CD4-positive, CD25-positive, alpha-beta regulatory T cell (primary cell): ENCODE data around the gene ZBTB33. TPM values are rescaled to one million over a fixed set of nuclear protein-coding genes. Genes with fewer than 3 reads are reported as not detected.

Experiments used
- ATAC-seq, 2 donors: fragments of 150-1000 bp; cut with Tn5 transposase; one replicate each; pipeline ENCODE4 v1.10.0; 2021; ENCODE audit warnings: low read depth in 2 of 2, moderate number of reproducible peaks in 2 of 2, moderate library complexity in 1 of 2
- DNase-seq, 3 donors: peaks; one replicate each; pipeline versions ENCODE4 v3.0.0 to v3.0.0-alpha.2; 2012 to 2022; ENCODE audit warnings: mixed read lengths in 1 of 3
- H3K27ac ChIP-seq: one replicate; pipeline ENCODE4 v1.7.0; 2013; ENCODE audit warnings: mild to moderate bottlenecking, low read length; ENCODE audit not compliant: insufficient read depth, poor library complexity, severe bottlenecking
- H3K27me3 ChIP-seq: one replicate; pipeline ENCODE4 v1.7.0; 2013; ENCODE audit warnings: low read length; ENCODE audit not compliant: control insufficient read depth, insufficient read depth
- H3K36me3 ChIP-seq: one replicate; pipeline ENCODE4 v1.7.0; 2013; ENCODE audit warnings: mild to moderate bottlenecking, low read length, moderate library complexity; ENCODE audit not compliant: control insufficient read depth, insufficient read depth
- H3K4me1 ChIP-seq: 2 replicates; pipeline ENCODE4 v1.7.0; 2013; ENCODE audit warnings: mild to moderate bottlenecking, low read length; ENCODE audit not compliant: insufficient read depth, control insufficient read depth, poor library complexity, severe bottlenecking
- H3K4me3 ChIP-seq: one replicate; pipeline ENCODE4 v1.7.0; 2013; ENCODE audit warnings: low read depth, mild to moderate bottlenecking, low read length, moderate library complexity
- H3K9me3 ChIP-seq, 2 experiments: 1 replicate in 1 of 2; 2 replicates in 1 of 2; pipeline ENCODE4 v1.7.0; 2013; ENCODE audit warnings: low read length in 2 of 2, mild to moderate bottlenecking in 1 of 2, moderate library complexity in 1 of 2; ENCODE audit not compliant: control insufficient read depth in 2 of 2
- H3K27ac Mint-ChIP-seq, 3 donors: one replicate each; pipeline ENCODE4 v1.8.0; 2020 to 2022; ENCODE audit warnings: mild to moderate bottlenecking in 3 of 3, mixed read lengths in 3 of 3, moderate library complexity in 2 of 3
- H3K27me3 Mint-ChIP-seq: one replicate; pipeline ENCODE4 v1.8.0; 2022; ENCODE audit warnings: mild to moderate bottlenecking, mixed read lengths
- H3K36me3 Mint-ChIP-seq: one replicate; pipeline ENCODE4 v1.8.0; 2020; ENCODE audit warnings: mixed read lengths
- H3K4me1 Mint-ChIP-seq, 4 donors: one replicate each; pipeline ENCODE4 v1.8.0; 2020 to 2022; ENCODE audit warnings: mixed read lengths in 4 of 4, mild to moderate bottlenecking in 1 of 4
- H3K4me3 Mint-ChIP-seq, 4 donors: one replicate each; pipeline ENCODE4 v1.8.0; 2020 to 2022; ENCODE audit warnings: mild to moderate bottlenecking in 4 of 4, mixed read lengths in 4 of 4, moderate library complexity in 3 of 4
- H3K9me3 Mint-ChIP-seq, 7 donors: one replicate each; pipeline ENCODE4 v1.8.0; 2020 to 2022; ENCODE audit warnings: mixed read lengths in 7 of 7, mild to moderate bottlenecking in 3 of 7, moderate library complexity in 2 of 7
- polyA plus RNA-seq, 4 donors: library from polyadenylated mRNA; unstranded; fragments of 300-500 nt; fragmentation: Illumina TruSeq; gene quantifications; one replicate each; pipeline ENCODE4 v1.2.3, GENCODE V29; 2021
- total RNA-seq: library from RNA; stranded (reverse); gene quantifications from one replicate; pipeline ENCODE4 v1.2.3, GENCODE V29; 2022

ZBTB33 gene
- total and polyA plus RNA-seq, 5 donors from 2014 or later = 10.5 to 24.5 (median 16.3) TPM

GRCh38 chrX:120228187-120228908, 22.3 kb upstream of the ZBTB33 start:
- Mint-ChIP-seq H3K27ac (no peak overlapping the region), H3K4me3 (no peak overlapping the region), H3K36me3 (no peaks in the 10 kb centered on the region), H3K4me1 (peaks cover 0 to 2% (median 0%) of the 10 kb centered on the region in 4 donors), H3K9me3 (no peaks in the 10 kb centered on the region), H3K27me3 (no peaks in the 10 kb centered on the region)
- Histone ChIP-seq H3K27me3 (no peaks in the 10 kb centered on the region), H3K9me3 (no peaks in the 10 kb centered on the region), H3K27ac (no peak overlapping the region), H3K4me1 (no peaks in the 10 kb centered on the region), H3K36me3 (peaks cover 3% of the 10 kb centered on the region), H3K4me3 (no peak overlapping the region)
- DNase-seq = peak in 1 of 3 donors; percentile 9
- no peak for ATAC-seq

- Histone ChIP-seq H3K27me3 (no peaks in the 10 kb centered on the region), H3K9me3 (no peaks in the 10 kb centered on the region), H3K27ac (no peak overlapping the region), H3K4me1 (no peaks in the 10 kb centered on the region), H3K4me3 (no peak overlapping the region), H3K36me3 (peaks cover 9% of the 10 kb centered on the region)
- no peaks in the 10 kb centered on the region for H3K27me3 Mint-ChIP-seq
- DNase-seq (no peak), ATAC-seq (no peak)
- H3K4me1 Mint-ChIP-seq = no peaks in the 10 kb centered on the region
- H3K9me3 Mint-ChIP-seq = no peaks in the 10 kb centered on the region
- H3K4me3 Mint-ChIP-seq = no peak overlapping the region
- H3K27ac Mint-ChIP-seq = no peak overlapping the region
- peaks cover 11% of the 10 kb centered on the region for H3K36me3 Mint-ChIP-seq
Measured at GRCh38 chrX:120235284-120235683, 15.3 kb upstream of the ZBTB33 start.

DNA sequence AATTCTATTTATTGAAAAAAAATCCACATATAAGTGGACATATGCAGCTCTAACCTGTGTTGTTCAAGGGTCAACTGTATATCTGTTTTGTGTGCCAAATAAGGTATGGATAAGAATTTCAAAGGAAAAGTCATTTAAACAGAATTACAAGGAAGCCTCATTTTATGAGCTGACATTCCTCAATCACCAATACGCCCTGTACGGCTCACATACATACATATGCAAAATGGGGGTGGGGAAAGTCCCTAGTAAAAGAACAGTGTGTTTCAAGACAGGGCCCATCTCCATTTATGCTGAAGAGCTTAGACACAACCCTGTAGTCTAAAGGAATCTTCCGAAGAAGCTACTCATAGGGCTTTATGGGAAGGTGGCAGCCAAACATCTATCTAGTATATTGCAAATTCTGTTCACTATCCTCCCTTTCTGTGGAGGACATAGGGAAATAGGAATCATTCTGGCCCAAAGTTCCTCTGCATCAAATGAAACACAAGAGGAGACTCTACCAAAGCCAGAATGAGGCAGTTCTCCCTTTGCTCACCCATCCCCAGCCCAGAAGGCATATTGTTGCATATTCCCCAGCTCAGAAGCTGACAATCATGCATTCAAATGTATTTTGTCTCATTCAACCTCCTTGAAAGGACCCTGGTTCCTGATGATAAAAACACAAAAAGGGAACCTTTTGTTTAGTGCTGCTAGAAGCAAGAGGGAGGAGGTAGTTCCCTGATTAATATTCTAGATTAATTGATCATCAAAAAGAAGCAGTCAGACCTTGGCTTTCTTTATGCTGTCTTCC, 13.7 kb upstream of the ZBTB33 start:
- H3K4me3 Mint-ChIP-seq = no peak overlapping the region
- H3K27ac Mint-ChIP-seq = no peak overlapping the region
- ATAC-seq (no peak), DNase-seq (no peak)
- H3K27me3 Mint-ChIP-seq = no peaks in the 10 kb centered on the region
- no peaks in the 10 kb centered on the region for H3K9me3 ChIP-seq
- no peaks in the 10 kb centered on the region for H3K4me1 ChIP-seq
- no peak overlapping the region for H3K27ac ChIP-seq
- no peaks in the 10 kb centered on the region for H3K27me3 ChIP-seq
- peaks cover 11% of the 10 kb centered on the region for H3K36me3 Mint-ChIP-seq
- peaks cover 0 to 2% (median 0%) of the 10 kb centered on the region in 4 donors for H3K4me1 Mint-ChIP-seq
- peaks cover 9% of the 10 kb centered on the region for H3K36me3 ChIP-seq
- no peak overlapping the region for H3K4me3 ChIP-seq
- no peaks in the 10 kb centered on the region for H3K9me3 Mint-ChIP-seq

DNA sequence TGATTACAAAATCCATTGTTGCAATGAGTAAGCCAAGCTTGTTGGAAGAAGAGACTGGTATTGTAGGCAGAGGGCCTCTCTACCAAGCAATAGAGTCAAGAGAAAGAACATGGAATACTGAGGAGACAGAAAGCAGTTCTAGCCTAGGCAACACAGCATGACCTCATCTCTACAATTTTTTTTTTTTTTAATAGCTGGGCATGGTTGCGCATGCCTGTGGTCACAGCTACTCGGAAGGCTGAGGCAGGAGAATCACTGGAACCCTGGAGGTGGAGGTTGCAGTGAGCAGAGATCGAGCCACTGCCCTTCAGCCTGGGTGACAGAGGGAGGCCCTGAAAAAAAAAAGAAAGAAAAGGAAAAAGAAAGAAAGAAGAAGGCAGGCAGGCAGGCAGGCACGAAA, 11.7 kb upstream of the ZBTB33 start:
- peaks cover 11% of the 10 kb centered on the region for H3K36me3 Mint-ChIP-seq
- no peaks in the 10 kb centered on the region for H3K27me3 Mint-ChIP-seq

GRCh38 chrX:120242813-120243212, 7.8 kb upstream of the ZBTB33 start:
- no peak for DNase-seq
- H3K4me3 Mint-ChIP-seq = peak overlapping the region in 1 of 4 donors; percentile 65
- Histone ChIP-seq H3K9me3 (no peaks in the 10 kb centered on the region), H3K4me3 (no peak overlapping the region), H3K27me3 (peaks cover 5% of the 10 kb centered on the region), H3K27ac (no peak overlapping the region), H3K36me3 (peaks cover 6% of the 10 kb centered on the region), H3K4me1 (peaks cover 8% of the 10 kb centered on the region)
- H3K27ac Mint-ChIP-seq = no peak overlapping the region
- H3K4me1 Mint-ChIP-seq = peaks cover 13 to 18% (median 14%) of the 10 kb centered on the region in 4 donors
- H3K27me3 Mint-ChIP-seq = no peaks in the 10 kb centered on the region
- H3K9me3 Mint-ChIP-seq = no peaks in the 10 kb centered on the region
- ATAC-seq = no peak
- H3K36me3 Mint-ChIP-seq = peaks cover 3% of the 10 kb centered on the region

More for the DNA sequence above, 11.7 kb upstream of the ZBTB33 start:
- Histone ChIP-seq H3K4me1 (peaks cover 4% of the 10 kb centered on the region), H3K36me3 (peaks cover 9% of the 10 kb centered on the region), H3K27ac (no peak overlapping the region), H3K9me3 (no peaks in the 10 kb centered on the region), H3K27me3 (no peaks in the 10 kb centered on the region), H3K4me3 (no peak overlapping the region)
- DNase-seq (no peak), ATAC-seq (no peak)
- Mint-ChIP-seq H3K4me1 (peaks cover 6 to 14% (median 10%) of the 10 kb centered on the region in 4 donors), H3K4me3 (no peak overlapping the region), H3K9me3 (no peaks in the 10 kb centered on the region), H3K27ac (no peak overlapping the region)

DNA sequence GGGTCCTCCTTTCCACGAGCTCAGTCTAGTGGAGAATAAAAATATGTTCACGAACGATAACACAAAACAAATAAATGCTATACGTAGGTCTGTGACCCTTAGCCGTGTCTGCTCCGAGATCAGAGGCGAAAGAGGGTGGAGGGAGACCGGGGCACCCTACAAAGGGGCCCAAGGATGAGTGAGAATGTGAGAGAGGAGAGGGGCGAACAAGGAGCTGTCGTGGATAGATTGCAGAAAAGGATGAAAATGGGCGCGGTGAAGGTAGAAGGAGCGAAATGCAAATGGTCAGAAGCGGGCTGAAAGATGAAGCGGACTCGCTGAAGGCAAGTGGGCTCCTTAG, 6.2 kb upstream of the ZBTB33 start:
- Histone ChIP-seq H3K4me3 (peak overlapping the region; percentile 90), H3K9me3 (no peaks in the 10 kb centered on the region), H3K36me3 (peaks cover 4% of the 10 kb centered on the region), H3K27ac (peak overlapping the region; percentile 37), H3K4me1 (peaks cover 8% of the 10 kb centered on the region), H3K27me3 (peaks cover 5% of the 10 kb centered on the region)
- Mint-ChIP-seq H3K4me3 (peak overlapping the region; percentile 93 to 98 (median 95)), H3K36me3 (no peaks in the 10 kb centered on the region), H3K9me3 (no peaks in the 10 kb centered on the region), H3K27ac (peak overlapping the region; percentile 82 to 94 (median 88)), H3K4me1 (peaks cover 13 to 18% (median 14%) of the 10 kb centered on the region in 4 donors), H3K27me3 (no peaks in the 10 kb centered on the region)
- ATAC-seq (peak; percentile 11 to 26), DNase-seq (no peak)

GRCh38 chrX:120244735-120245498, 5.7 kb upstream of the ZBTB33 start:
- no peaks in the 10 kb centered on the region for H3K9me3 Mint-ChIP-seq
- Histone ChIP-seq H3K27me3 (peaks cover 5% of the 10 kb centered on the region), H3K9me3 (no peaks in the 10 kb centered on the region), H3K27ac (peak overlapping the region; percentile 37), H3K4me3 (peak overlapping the region; percentile 90), H3K36me3 (peaks cover under 1% of the 10 kb centered on the region), H3K4me1 (peaks cover 8% of the 10 kb centered on the region)
- H3K4me1 Mint-ChIP-seq = peaks cover 13 to 18% (median 15%) of the 10 kb centered on the region in 4 donors
- H3K27me3 Mint-ChIP-seq = no peaks in the 10 kb centered on the region
- peak; percentile 77 to 89 for ATAC-seq
- DNase-seq = peak; percentile 21 to 78 (median 58)
- H3K36me3 Mint-ChIP-seq = no peaks in the 10 kb centered on the region
- H3K27ac Mint-ChIP-seq = peak overlapping the region; percentile 82 to 94 (median 88)
- peak overlapping the region; percentile 93 to 98 (median 95) for H3K4me3 Mint-ChIP-seq
